ENCODE data around the gene BASP1.
"Not testable (repeated sequence)": the region's sequence is repeated elsewhere in the genome, so short reads cannot be mapped to it uniquely, and the experiment has no call there.

The BASP1 gene

GRCh38 chr5:17319095-17319494, 101.7 kb downstream of the BASP1 start:
- not testable (repeated sequence) for DNase-seq (ENCODE audit: low spot score)

- no peak for DNase-seq (ENCODE audit: low spot score)
These were observed 108.6 kb downstream of the BASP1 start for GRCh38 chr5:17325770-17326599.
